T-helper 1 cell treated with Interleukin-12 subunit alpha and Interleukin-12 subunit beta and Interleukin-4 antibody, amounts not matched to agents 30 ng/mL and 1 ng/mL, for 36 hours (primary cell): ENCODE measurements around the gene AKAP5. TPM values are rescaled to one million over a fixed set of nuclear protein-coding genes. Genes with fewer than 3 reads are reported as not detected.

Experiments
- intact Hi-C: fragments of 100-400 bp; cut with micrococcal nuclease; formaldehyde crosslinking; loops from one replicate; pipeline ENCODE4 v1.15.1; 2024
- total RNA-seq: library from RNA; stranded (reverse); gene quantifications from 2 replicates; pipeline ENCODE4 v1.2.3, GENCODE V29; 2022

The AKAP5 gene, protein sequence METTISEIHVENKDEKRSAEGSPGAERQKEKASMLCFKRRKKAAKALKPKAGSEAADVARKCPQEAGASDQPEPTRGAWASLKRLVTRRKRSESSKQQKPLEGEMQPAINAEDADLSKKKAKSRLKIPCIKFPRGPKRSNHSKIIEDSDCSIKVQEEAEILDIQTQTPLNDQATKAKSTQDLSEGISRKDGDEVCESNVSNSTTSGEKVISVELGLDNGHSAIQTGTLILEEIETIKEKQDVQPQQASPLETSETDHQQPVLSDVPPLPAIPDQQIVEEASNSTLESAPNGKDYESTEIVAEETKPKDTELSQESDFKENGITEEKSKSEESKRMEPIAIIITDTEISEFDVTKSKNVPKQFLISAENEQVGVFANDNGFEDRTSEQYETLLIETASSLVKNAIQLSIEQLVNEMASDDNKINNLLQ
- 1.8 TPM in 2 replicates for total RNA-seq

DNA sequence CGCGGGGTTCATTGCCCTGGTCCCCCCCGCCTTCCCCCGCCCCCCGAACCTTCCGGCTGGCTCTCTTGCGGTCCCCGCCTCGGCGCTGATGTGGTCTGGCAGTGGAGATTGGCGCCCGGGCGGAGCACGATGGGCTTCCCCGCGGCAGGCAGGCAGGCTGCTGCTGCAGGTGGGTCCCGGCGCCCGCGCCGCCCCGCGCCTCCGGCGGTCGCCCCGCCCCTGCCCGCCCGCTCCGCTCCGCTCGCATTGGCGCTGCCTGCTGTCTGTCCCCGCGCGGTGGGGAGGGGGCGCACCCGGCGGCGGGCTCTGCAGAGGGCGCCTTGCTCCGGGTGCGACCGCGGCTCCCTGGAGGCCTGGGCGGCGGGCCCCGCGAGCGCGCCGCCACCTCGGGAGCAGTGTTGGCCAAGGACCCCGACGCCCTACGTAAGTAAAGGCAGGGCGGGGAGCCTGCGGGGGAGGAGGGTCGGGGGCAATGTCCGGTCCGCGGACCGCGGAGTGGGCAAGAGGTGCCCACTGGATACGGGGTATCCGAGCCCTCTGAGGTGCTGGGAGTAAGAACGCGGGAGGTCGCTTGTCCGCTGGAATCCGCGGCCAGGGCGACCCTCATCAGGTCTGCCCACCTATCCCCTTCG lies at the start of gene AKAP5:
AKAP5 (plus strand) TSS at position 309 of the 632 bp plus-strand sequence. CDS start 2,896 bp downstream, outside the sequence.
- intact Hi-C loops = loop anchor here (1.0 to 2.0 kb wide), 8 partner anchors 9 to 127 kb away; partner anchors contain the start of genes HSPA2 and MTHFD1

DNA sequence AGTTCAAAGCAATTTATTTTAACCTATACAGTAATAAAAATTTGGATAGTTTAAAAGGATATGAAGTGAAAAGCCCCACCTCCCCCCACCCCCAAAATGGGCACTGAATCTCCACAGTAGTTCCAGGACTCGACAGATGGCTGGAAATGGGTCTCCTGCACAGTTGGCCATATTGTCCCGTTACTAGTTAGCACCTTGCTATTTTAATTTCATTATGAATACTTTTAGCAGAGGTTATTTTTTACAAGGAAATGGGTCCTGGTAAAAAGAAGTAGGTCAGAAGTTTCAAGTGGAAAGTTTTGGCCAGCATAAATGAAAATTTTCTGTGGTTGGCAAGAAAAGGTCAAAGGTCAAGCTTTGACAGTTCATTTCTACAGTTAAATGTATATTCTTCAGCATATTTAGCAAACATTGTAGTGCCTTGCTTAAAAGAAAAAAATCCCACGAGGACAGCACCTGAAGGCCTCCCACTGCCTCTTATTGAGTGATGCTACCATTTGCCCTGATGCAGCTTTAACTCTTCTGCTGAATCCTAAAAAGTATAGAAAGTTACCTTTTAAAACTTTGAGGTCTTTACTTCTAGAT lies 48.9 kb upstream of the AKAP5 start:
- intact Hi-C loops = no loop called here

DNA sequence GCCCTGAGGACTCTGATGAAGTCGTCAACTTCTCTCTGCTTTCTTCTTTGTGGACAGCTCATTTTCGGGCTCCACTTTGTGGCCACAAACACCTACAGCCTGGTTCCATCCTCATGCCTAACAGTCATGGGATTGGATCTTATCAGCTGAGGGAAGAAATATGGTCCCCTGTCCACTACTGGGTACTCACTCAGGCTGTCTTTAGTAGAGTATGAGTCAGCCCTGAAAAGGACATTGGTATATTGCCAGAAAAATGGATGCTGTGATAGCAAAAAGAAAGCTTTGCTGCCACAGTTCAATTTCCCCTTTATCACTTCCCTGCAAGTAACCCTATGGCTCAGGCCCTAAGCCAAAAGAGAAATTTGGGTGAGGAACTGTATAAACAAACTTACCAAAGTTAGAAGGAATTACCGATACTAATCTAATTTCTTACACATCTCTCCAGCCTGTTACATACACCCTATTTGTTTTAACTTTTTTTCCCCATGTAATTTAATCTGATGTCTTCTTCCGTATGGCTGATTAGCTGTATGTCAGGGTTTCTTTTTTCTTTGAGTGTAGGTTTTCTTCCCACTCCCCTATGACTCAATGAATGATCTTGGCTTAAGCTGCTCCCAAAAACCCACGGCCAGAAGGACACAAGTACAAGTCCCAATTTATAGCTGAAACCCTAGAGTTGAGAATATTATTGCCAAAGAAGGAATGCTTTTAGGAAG lies 48.1 kb upstream of the AKAP5 start:
- intact Hi-C loops = no loop called here

DNA sequence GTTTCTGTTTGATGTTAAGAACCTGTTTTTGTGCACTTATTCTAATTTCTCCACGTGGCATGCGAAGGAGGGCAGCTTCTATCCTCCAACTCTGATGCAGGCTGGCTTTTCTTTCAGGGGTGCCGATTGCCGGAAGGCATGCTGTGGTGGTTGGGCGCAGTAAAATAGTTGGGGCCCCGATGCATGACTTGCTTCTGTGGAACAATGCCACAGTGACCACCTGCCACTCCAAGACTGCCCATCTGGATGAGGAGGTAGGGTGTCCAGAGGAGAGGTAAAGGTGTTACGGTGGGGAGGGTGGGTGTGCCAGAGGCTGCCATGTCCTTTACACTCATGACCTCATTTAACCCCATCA lies 47.6 kb upstream of the AKAP5 start:
- intact Hi-C loops = no loop called here

DNA sequence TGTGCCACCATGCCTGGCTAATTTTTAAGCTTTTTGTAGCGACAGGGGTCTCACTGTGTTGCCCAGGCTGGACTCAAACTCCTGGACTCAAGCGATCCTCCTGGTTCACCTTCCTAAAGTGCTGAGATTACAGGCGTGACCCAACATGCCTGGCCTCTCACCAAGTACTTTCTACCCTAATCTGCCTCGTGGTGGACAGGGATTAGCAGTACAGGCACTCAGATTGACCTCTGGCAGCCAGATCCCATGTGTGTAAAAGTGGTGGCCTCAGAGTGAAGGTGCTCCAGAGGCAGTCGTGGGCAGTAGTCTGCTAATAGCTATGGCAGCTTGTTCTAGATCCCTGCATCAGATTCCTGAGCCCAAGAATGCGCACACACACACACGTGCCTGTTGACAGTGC lies 46.3 kb upstream of the AKAP5 start:
- intact Hi-C loops = no loop called here

DNA sequence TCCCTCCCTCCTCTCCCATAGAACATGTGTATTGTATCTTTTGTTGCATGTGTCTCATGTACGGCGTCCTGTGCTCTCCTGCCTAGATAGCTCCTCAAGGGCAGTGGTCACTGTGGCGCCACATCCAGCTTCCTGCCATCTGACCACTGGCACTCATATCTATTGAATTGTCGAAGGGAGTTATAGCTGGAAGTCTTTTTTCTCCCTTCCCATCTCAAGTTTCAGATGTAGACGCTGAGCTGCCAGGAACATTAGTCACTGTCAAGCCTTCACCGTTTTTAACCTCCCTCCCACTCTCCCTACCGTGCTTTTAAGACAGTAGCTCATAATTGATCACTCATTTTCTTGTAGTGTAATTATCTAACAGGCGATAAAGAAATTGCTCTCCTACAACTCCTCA lies 44.1 kb upstream of the AKAP5 start:
- intact Hi-C loops = no loop called here

DNA sequence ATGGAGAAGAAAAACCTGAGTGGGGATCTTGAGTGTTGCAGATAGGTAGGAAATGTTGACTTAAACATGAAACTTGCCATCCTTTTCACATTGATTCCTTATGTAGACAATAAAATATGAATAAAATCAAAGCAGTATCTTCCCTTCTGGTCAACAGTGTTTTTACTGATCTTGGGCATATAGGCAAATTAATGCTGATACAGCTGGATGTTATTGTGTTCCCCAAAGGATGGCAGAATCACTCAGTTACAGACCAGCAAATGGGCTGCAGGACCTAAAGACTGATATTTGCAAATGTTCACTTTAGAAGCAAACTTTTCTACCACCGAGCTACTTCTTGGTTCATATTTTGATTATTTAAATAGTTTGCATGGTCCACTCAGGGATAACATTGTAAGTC lies 43.3 kb upstream of the AKAP5 start:
- intact Hi-C loops = no loop called here

DNA sequence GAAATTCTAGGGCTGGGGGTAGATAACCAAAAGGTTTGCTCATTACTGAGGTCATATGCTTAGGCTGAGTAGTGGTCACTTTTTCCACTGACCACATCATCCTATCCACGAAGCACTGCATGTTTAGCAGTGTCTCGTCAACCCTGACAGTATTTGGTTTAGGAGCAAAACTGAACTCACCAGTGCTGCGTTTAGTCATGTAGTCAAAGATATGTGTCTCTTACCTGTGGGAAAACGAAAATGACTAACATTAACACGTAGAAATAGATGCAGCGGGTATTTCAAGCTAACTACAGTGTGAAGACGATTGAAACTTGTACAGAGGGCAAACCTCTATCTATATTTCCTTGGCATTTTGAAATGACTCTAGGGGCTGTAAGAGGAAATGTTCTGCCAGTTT lies 42.5 kb upstream of the AKAP5 start:
- intact Hi-C loops = no loop called here

DNA sequence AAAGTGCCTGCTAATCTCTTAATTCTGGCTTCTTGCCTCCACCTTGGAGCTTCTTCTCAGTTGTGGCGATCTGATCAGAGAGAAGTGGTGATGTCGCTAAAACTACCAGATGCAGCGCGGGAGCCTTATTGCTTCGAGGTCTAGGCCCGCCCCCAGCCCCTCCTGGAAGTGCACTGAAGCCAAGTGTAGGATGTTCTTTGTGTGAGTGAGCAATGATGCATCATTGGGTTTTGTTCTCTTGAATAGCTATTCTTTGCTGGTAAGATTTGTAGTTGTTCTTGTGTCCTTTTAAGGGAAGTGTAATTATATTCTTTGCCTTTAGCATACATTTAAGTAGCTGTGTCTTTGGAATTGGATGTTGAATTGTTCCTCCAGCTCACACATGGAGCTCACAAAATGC lies 41.3 kb upstream of the AKAP5 start:
- intact Hi-C loops = no loop called here

DNA sequence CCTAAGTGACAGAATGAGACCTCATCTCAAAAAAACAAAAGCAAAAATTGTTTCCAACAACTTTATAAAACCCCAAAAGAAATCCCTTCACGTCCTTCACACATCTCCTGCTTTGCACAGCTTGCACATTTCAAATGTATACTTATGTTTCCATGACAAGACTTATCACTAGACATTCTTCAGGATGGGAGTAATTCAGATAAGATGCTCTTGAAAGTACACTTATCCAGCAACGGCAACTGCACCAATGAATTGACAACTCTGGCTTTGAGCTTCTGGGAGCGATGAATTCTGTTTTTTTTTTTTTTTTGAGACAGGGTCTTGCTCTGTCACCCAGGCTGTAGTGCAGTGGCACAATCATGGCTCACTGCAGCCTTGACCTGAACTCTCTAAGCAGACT lies 30.8 kb upstream of the AKAP5 start:
- intact Hi-C loops = loop anchor here (5.0 kb wide), 2 partner anchors 47 to 458 kb away; partner anchors contain the start of gene MTHFD1

DNA sequence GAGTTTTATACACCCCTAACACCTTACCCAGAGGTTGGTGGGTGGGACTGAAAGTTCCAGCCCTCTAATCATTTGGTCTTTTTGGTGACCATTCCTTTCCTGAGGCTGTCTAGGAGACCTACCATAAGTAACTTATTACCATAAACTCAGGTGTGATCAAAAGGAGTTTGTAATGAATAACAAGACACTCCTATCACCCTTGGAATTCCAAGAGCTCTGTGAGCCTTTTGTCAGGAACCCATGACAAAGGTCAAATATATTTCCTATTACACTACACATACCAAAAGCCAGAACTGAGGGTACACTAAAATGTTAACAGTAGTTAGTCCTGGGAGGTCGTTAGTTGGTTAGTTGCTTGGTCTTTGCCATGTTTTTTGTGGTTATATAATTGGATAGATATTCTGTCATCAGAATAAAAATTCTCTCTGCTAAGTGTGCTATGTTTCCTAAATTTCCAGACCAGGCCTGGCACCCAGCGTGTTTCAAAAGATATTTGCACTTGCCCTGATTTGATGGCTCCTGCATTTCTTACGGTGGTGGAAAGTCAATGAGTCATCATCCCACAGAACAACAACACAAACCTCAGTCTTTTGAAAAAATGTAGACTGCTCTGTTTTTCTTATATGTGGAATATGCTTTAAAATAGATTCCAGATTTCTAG lies 27.0 kb upstream of the AKAP5 start:
- intact Hi-C loops = no loop called here

DNA sequence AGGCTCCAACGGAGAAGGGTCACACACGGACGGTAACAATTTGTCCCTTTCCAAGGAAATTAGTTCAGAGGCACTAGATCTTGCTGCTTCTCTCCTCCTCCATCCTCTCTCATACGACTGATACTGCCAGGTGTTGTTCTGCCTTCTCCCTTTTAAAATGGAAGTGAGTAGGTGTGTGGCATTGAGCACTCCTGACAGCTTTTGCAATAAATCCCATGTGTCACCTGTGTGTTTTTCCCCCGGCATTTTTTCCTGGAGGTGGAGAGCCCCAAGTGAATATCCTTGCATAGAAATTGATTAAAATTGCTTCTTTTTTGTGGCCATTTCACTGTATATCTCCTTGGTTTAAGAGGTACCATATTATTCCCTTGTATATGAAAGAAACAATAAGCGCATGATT lies 26.2 kb upstream of the AKAP5 start:
- intact Hi-C loops = no loop called here

DNA sequence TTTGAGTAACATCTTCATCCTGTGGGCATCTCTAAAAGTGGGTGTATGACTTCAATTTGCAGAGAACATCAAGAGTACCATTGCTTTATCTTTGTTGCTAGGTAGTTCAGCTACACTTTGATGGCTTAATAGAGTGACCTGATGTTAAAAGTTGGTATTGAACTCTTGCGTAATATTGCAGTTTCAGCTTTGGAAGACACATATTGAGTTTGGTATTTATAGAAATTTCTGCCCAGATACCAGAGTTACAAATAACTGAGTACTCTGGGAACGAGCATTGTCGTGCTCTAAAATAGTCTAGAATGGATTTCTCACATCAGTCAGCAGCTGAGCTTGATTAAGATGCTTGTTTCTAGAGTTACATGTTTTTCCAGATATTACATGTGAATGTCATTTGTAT lies 24.8 kb upstream of the AKAP5 start:
- intact Hi-C loops = no loop called here

DNA sequence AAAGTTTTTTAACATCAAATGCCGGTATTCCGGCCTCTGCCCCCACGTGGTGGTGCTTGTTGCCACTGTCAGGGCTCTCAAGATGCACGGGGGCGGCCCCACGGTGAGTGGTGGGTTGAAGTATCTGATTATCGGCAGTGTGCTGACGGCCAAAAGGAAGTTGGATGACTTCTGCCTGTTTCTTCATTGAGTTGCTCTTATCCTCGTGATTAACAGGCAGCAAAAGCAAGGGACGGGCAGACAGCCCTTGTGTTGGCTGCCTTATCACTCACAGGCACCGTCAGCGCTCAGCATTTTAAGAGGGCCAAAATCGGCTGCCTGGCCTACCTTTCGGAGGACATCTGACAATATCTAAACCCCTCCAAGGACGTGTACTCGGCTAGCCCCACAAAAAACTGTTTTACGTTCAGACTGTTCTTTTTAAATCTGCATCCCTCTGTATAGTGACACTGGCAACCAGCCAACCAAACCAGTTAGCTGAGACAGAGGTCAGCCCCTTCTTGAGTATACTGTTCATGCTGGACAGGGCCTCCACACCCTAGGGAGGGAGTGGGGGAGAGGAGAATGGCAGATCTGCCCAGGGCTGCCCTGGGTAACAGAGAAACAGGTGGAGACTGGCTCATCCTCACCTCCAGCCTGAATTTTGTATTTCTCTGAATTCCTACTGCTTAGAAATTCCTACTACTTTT lies 22.9 kb upstream of the AKAP5 start:
- intact Hi-C loops = no loop called here

DNA sequence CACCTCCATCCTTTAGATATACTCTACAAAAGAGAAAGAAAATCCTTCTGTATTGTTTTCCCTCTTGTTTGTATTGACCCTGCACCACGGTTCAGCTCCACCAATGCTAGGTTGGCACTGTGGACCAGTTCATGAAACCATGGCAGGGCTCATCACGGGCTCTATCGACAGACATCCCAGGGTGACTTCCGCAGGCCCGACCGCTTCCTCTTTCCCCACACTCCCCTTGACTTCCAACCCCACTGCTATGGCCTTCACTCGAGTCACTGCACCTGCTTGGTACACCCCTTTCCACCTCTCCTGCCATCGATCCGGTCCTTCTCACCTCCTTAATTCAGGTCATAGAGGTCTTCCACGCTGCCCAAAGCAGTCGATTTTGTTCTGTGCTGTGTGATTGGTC lies 21.2 kb upstream of the AKAP5 start:
- intact Hi-C loops = loop anchor here (2.0 kb wide), 3 partner anchors 21 to 59 kb away; partner anchors contain the start of genes AKAP5 and ZBTB25

DNA sequence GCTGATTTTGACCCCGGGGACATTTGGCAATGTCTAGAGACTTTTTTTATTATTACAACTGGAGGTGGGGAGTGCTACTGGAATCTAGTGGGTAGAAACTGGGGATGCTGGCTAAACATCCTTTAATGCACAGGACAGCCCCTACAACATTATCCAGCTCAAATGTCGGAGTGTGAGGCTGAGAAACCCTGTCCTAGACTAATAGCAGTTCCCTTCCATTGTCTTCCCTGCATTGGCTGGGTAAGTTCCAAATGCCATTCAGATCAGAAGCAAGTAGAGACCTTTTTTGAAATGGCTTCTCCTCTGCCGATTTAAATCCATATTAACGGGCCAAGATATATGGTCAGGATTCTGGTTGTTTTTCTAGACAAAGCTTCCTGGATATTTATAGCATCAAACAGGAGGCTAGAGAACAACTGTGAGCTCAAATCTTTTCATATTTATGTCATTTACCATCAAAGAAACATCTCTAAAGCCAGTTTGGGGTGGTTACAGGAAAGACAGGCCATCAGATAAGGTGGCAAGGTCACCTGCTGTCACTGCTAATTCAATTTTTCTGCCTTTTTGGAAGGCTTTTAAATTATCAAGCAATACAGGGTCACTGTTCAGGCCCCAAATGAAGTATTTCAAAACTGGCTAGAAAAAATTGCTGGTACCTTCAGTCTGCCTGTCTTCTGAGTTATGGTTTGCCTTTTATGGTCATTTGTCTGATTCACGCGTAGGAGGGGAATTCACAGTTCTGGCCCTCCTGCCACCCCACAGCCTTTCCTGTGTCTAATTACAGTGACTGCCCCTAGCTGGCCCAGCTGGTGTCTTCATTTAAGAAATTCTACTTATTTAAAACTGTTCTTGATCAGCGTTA lies 20.1 kb upstream of the AKAP5 start:
- intact Hi-C loops = loop anchor here (2.0 kb wide), 3 partner anchors 20 to 58 kb away; partner anchors contain the start of genes AKAP5 and ZBTB25

DNA sequence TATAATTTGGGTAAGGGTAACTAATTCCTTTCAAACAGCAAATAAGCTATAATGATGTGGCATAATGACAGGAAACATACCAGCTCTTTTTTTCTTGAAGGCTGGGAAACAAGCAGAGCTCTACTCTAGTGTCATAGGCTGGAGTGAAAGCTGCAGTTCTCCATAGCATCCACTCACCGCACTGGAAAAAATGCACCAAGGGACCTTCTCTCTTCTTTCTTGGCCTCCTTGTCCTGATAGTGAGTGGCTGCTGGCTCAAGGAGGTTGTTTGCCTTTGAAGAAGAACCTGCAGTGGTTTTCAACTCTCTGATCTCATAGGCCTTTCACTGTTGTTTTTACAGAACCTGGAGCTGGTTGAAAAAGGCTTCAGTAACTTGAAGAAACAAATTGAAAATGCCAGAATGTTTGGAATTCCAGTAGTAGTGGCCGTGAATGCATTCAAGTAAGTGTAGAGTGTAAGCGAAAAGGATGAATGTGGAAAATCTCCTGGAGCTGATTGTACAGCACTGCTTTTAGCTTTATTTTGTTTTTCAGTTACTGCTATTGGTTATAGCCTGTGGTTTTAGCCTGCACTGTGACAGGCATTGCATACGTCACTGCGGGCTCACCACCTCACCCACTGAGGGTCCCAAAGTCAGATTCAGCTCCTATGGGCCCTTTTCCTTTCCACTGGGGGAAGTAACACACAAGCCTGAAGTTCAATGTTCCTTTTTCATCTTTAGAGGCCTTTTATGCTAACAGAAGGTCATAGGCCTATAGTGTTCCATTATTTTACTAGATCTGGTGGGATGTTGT lies 17.2 kb upstream of the AKAP5 start:
- intact Hi-C loops = no loop called here

DNA sequence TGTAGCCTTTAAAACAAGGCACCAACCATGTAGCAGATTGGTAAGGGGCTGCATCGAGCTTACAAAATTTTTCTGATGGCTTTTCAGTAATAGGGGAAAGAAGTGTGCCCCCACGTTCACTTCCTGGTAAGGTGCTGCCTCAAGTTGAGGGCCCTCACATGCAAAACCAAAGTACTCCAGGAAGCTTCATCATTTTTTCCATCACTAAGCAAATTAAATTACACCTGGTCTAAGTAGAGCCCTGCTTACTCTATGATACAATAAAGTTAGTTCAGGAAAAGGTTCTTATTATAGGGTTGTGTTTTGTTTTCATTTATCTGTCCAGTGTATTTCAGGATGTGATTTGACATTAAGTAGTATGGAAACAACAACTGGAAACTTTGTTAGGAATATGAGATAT lies 15.0 kb upstream of the AKAP5 start:
- intact Hi-C loops = no loop called here

DNA sequence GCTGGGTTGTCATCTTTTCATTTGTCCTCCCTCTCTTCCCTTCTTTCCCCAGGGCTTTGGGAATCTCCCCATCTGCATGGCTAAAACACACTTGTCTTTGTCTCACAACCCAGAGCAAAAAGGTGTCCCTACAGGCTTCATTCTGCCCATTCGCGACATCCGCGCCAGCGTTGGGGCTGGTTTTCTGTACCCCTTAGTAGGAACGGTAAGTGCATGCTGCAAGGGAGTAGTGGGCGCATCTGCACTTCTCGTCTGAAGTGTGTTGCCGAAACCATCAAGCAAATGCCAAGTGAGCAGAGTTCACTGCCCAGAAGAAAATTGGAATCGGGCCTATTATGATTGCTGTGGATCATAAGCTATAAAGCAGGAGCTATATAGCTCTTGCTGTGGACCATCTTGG lies 10.6 kb upstream of the AKAP5 start:
- intact Hi-C loops = loop anchor here (1.0 kb wide), 1 partner anchor 11 kb away; the partner anchor contains the start of gene AKAP5
